Neural cell (in vitro differentiated cells): ENCODE results near the gene ZNF429. TPM values are rescaled to one million over a fixed set of nuclear protein-coding genes. Genes with fewer than 3 reads are reported as not detected.

Experiments
- H2AFZ ChIP-seq: fragments of 200-600, 300-800 bp; sonication (generic), shearing (Covaris generic); 2 replicates; pipeline ENCODE4 v1.6.0; 2014; ENCODE audit warnings: low read depth, mild to moderate bottlenecking, antibody characterized with exemption, low read length, moderate library complexity
- H3F3A ChIP-seq: fragments of 200-600 bp; shearing (Covaris generic); 2 replicates; pipeline ENCODE4 v1.6.1; 2016; ENCODE audit warnings: mild to moderate bottlenecking, moderate library complexity, mixed read lengths, antibody characterized with exemption, low read length; ENCODE audit not compliant: insufficient read depth, poor library complexity, severe bottlenecking
- H3K27ac ChIP-seq: fragments of 200-600, 300-800 bp; sonication (generic), shearing (Covaris generic); 2 replicates; pipeline ENCODE4 v1.5.1; 2014; ENCODE audit warnings: mild to moderate bottlenecking, low read length, moderate library complexity
- H3K27me3 ChIP-seq: fragments of 300-800, 200-600 bp; sonication (generic), shearing (Covaris generic); 2 replicates; pipeline ENCODE4 v1.6.0; 2014; ENCODE audit warnings: mild to moderate bottlenecking, low read depth, low read length, moderate library complexity; ENCODE audit not compliant: insufficient read depth
- H3K36me3 ChIP-seq: fragments of 300-800, 200-600 bp; sonication (generic), shearing (Covaris generic); 2 replicates; pipeline ENCODE4 v1.5.1; 2014; ENCODE audit warnings: mild to moderate bottlenecking, antibody characterized with exemption, low read length, moderate library complexity; ENCODE audit not compliant: insufficient read depth
- H3K4me2 ChIP-seq: fragments of 300-800, 200-600 bp; sonication (generic), shearing (Covaris generic); 2 replicates; pipeline ENCODE4 v1.6.0; 2014; ENCODE audit warnings: mild to moderate bottlenecking, low read length
- H3K4me3 ChIP-seq: fragments of 300-800, 200-600 bp; sonication (generic), shearing (Covaris generic); 2 replicates; pipeline ENCODE4 v1.5.1; 2014; ENCODE audit warnings: mild to moderate bottlenecking, low read length, moderate library complexity
- H3K79me2 ChIP-seq: fragments of 200-600 bp; shearing (Covaris generic); replicated peaks from 2 replicates; pipeline ENCODE4 v1.6.0; 2014; ENCODE audit warnings: mild to moderate bottlenecking, low read length, moderate library complexity; ENCODE audit not compliant: insufficient read depth
- H3K9ac ChIP-seq: fragments of 300-800, 200-600 bp; sonication (generic), shearing (Covaris generic); 2 replicates; pipeline ENCODE4 v1.6.1; 2016; ENCODE audit warnings: mild to moderate bottlenecking, low read length, mixed read lengths
- H3K9me2 ChIP-seq: fragments of 200-600 bp; shearing (Covaris generic); 2 replicates; pipeline ENCODE4 v1.6.1; 2016; ENCODE audit warnings: mild to moderate bottlenecking, low read length, mixed read lengths; ENCODE audit not compliant: insufficient read depth
- H3K9me3 ChIP-seq: fragments of 200-600, 300-800 bp; sonication (generic), shearing (Covaris generic); 2 replicates; pipeline ENCODE4 v1.6.1; 2016; ENCODE audit warnings: mild to moderate bottlenecking, mixed run types, low read length, moderate library complexity, mixed read lengths
- H4K20me1 ChIP-seq: fragments of 200-600 bp; shearing (Covaris generic); 2 replicates; pipeline ENCODE4 v1.6.1; 2016; ENCODE audit warnings: mild to moderate bottlenecking, mixed run types; ENCODE audit not compliant: insufficient read depth
- CTCF ChIP-seq: fragments of 450-650 bp; IDR thresholded peaks from 2 replicates; pipeline ENCODE4 v1.5.1; 2014; ENCODE audit warnings: antibody characterized with exemption, mild to moderate bottlenecking, moderate library complexity; ENCODE audit not compliant: poor library complexity, severe bottlenecking
- EP300 ChIP-seq: fragments of 450-650 bp; conservative IDR thresholded peaks from 2 replicates; pipeline ENCODE4 v1.6.1; 2014; ENCODE audit warnings: antibody characterized with exemption, mild to moderate bottlenecking, moderate library complexity; ENCODE audit not compliant: poor library complexity, severe bottlenecking
- EZH2 ChIP-seq: fragments of 200-600, 300-800 bp; shearing (Covaris generic), sonication (generic); IDR thresholded peaks from 2 replicates; pipeline ENCODE4 v1.6.1; 2014; ENCODE audit warnings: antibody characterized with exemption, low read length, borderline replicate concordance, mild to moderate bottlenecking; ENCODE audit not compliant: insufficient read depth, poor library complexity, severe bottlenecking
- MXI1 ChIP-seq: fragments of 450-650 bp; conservative IDR thresholded peaks from 2 replicates; pipeline ENCODE4 v1.6.1; 2014; ENCODE audit warnings: antibody characterized with exemption, mild to moderate bottlenecking; ENCODE audit not compliant: poor library complexity, severe bottlenecking
- POLR2AphosphoS5 ChIP-seq: IDR thresholded peaks from 2 replicates; pipeline ENCODE4 v1.6.1; 2012
- RAD21 ChIP-seq: fragments of 450-650 bp; conservative IDR thresholded peaks from 2 replicates; pipeline ENCODE4 v1.6.1; 2014; ENCODE audit warnings: antibody characterized with exemption, mild to moderate bottlenecking, moderate library complexity
- REST ChIP-seq: IDR thresholded peaks from 2 replicates; pipeline ENCODE4 v1.6.1; 2012; ENCODE audit warnings: borderline replicate concordance
- SMC3 ChIP-seq: fragments of 450-650 bp; conservative IDR thresholded peaks from 2 replicates; pipeline ENCODE4 v1.6.1; 2014; ENCODE audit warnings: antibody characterized with exemption, mild to moderate bottlenecking, moderate library complexity; ENCODE audit not compliant: poor library complexity
- TAF1 ChIP-seq: IDR thresholded peaks from 2 replicates; pipeline ENCODE4 v1.6.1; 2012; ENCODE audit warnings: low read depth
- polyA plus RNA-seq: library from polyadenylated mRNA; depleted of rRNA; stranded (reverse); fragments of >200 nt; gene quantifications from 2 replicates; pipeline ENCODE4 v1.2.3, GENCODE V29; 2014

Gene ZNF429
- polyA plus RNA-seq, 1 donor from 2014 or later: 54.1 TPM

GRCh38 chr19:21585281-21585890 lies 80.0 kb downstream of the ZNF429 start:
- H3K4me3 ChIP-seq: no peak overlapping the region
- H3K4me2 ChIP-seq: no peak overlapping the region

GRCh38 chr19:21586311-21587116 lies 81.1 kb downstream of the ZNF429 start:
- H2AFZ ChIP-seq: no peak overlapping the region
- H3K79me2 ChIP-seq: no peaks in the 10 kb centered on the region
- H3K9me3 ChIP-seq: no peaks in the 10 kb centered on the region
- H3K4me2 ChIP-seq: no peak overlapping the region
- TF ChIP-seq EP300 (no peak), REST (no peak), CTCF (no peak), TAF1 (no peak), EZH2 (no peak), POLR2AphosphoS5 (no peak)
- H3K27me3 ChIP-seq: peaks cover 4% of the 10 kb centered on the region
- H4K20me1 ChIP-seq: no peaks in the 10 kb centered on the region
- no peak overlapping the region for H3K9ac ChIP-seq
- no peak overlapping the region for H3K27ac ChIP-seq
- no peaks in the 10 kb centered on the region for H3F3A ChIP-seq
- peak overlapping the region; percentile 52 for H3K4me3 ChIP-seq
- no peaks in the 10 kb centered on the region for H3K9me2 ChIP-seq
- no peaks in the 10 kb centered on the region for H3K36me3 ChIP-seq

More at GRCh38 chr19:21585281-21585890, 80.0 kb downstream of the ZNF429 start:
- no peaks in the 10 kb centered on the region for H3K36me3 ChIP-seq
- H3K27ac ChIP-seq: no peak overlapping the region
- TF ChIP-seq EP300: no peak
- H3K27me3 ChIP-seq: peaks cover 4% of the 10 kb centered on the region
- H3F3A ChIP-seq: no peaks in the 10 kb centered on the region
- H3K9ac ChIP-seq: no peak overlapping the region
- no peaks in the 10 kb centered on the region for H3K9me2 ChIP-seq
- H3K79me2 ChIP-seq: no peaks in the 10 kb centered on the region
- H3K9me3 ChIP-seq: no peaks in the 10 kb centered on the region
- H4K20me1 ChIP-seq: no peaks in the 10 kb centered on the region
- no peak overlapping the region for H2AFZ ChIP-seq

GRCh38 chr19:21587117-21587461 lies 81.7 kb downstream of the ZNF429 start:
- no peak overlapping the region for H3K9ac ChIP-seq
- H3K27me3 ChIP-seq: peaks cover 4% of the 10 kb centered on the region
- H3K27ac ChIP-seq: no peak overlapping the region
- H3K9me2 ChIP-seq: no peaks in the 10 kb centered on the region
- no peaks in the 10 kb centered on the region for H3K79me2 ChIP-seq
- no peaks in the 10 kb centered on the region for H3F3A ChIP-seq
- H2AFZ ChIP-seq: no peak overlapping the region
- H3K4me2 ChIP-seq: no peak overlapping the region
- no peaks in the 10 kb centered on the region for H3K36me3 ChIP-seq
- H3K4me3 ChIP-seq: no peak overlapping the region
- H4K20me1 ChIP-seq: no peaks in the 10 kb centered on the region
- H3K9me3 ChIP-seq: no peaks in the 10 kb centered on the region
- TF ChIP-seq RAD21: no peak
- no peak for TF ChIP-seq REST
- TF ChIP-seq EZH2: no peak
- no peak for TF ChIP-seq SMC3
- no peak for TF ChIP-seq MXI1
- no peak for TF ChIP-seq TAF1
- TF ChIP-seq CTCF: no peak
- no peak for TF ChIP-seq EP300
